HPDE6-E6E7 (cell line): ENCODE data around the gene ZFR.
A peak's percentile ranks its signal among the peaks of the same experiment; 100 is the strongest.
"Not testable (repeated sequence)": the region's sequence is repeated elsewhere in the genome, so short reads cannot be mapped to it uniquely, and the experiment has no call there.

ENCODE experiments used
- DNase-seq: peaks from one replicate; pipeline ENCODE4 v3.0.0; 2011; ENCODE audit warnings: missing footprints; ENCODE audit errors: extremely low spot score

ZFR gene

DNA sequence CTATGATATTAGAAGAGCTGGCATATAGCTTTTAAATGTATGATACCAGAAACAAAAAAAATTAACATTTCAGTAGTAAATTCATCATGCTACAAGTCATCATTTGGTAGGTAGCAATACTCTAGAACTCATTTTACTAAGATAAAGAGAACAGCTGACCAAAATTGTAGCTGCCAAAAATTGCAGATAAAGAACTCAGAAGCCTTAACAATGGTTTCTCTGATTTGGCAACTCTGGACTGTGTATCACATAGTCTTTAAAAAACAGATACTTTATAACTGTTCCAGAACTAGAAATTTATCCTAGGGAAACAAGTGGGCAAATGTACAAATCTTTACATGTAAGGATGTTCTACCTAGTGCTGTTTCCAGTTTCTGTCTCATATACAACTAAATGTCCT lies 33.9 kb downstream of the ZFR start:
- DNase-seq, result no peak

DNA sequence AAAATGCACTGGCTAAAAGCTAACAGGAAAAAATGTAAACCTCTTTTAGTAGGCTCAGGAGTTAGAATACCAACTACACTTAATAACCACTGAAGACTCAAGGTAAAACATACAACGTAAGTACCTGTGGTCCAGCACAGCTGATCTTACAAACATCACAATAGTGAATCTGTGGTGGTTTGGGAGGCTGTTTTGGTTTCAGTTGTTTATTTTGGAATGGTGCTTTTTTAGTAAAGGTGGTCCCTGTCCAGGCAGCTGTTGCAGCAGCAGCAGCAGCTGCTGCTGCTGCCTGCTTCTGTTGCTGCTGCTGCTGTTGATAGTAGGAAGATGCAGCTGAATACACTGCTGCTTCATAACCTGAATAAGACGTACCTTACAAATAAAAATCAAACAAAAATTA lies 37.9 kb downstream of the ZFR start:
- DNase-seq, result no peak

DNA sequence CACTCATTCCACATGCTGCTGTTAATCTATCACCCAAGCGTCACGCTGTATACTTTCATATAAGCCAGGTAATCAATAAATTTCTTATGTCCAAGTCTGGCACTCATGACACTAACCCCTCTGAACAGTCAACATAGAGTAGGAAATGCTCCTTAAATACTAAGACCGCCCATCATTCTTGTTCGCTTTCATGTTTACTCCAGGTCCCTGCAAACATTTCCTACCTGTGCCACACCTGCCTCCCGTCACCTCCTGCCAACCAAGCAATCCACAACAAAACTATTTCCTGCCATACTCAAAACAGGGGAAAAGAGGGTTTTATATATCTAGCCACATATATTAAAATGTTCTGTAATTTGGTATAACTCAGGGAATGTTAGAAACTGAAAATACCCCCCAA lies 39.0 kb downstream of the ZFR start:
- no peak for DNase-seq

DNA sequence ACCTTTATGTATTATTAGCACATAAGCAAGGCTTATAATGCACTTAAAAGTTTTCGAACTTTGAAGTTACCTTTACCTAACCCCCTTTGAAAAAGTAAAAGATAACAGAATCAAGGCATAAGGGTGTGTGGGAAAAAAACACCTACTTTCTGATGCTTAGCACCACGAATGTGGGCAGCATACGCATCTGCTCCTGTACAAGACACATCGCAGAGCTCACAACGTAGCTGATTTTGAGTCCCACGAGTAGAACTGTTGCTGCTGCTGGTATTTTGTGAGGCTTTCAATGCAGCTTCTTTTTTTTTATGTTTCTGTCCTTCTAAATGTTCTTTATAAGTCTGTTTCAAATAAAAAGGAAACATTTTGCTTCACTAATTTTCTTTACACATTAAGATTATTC lies 40.8 kb downstream of the ZFR start:
- DNase-seq, result no peak

DNA sequence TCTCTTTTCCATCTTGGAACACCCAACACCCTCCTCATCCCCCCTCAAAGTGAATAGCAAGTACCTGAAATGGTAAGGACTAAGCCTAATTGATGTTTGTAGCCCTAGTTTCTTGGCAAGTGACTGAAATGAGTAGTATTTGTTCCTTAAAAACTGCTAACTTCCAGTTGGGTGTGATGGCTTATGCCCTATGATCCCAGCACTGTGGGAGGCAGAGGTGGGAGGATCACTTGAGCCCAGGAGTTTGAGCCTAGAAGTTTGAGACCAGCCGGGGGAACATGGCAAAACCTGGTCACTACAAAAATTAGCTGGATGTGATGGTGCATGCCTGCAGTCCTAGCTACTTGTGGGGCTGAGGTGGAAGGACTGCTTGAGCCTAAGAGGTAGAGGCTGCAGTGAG lies 44.1 kb downstream of the ZFR start:
- no peak for DNase-seq

DNA sequence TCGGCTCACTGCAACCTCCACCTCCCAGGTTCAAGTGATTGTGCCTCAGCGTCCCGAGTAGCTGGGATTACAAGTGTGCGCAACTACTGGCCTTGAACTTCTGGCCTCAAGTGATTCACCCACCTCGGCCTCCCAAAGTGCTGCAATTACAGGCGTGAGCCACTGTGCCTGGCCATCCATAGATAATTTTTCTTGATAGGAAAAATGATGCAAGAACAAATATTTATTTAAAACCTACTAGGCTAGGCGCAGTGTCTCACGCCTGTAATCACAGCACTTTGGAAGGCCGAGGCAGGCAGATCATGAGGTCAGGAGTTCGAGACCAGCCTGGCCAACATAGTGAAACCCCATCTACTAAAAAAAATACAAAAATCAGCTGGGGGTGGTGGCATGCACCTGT lies 45.8 kb downstream of the ZFR start:
- not testable (repeated sequence) for DNase-seq

DNA sequence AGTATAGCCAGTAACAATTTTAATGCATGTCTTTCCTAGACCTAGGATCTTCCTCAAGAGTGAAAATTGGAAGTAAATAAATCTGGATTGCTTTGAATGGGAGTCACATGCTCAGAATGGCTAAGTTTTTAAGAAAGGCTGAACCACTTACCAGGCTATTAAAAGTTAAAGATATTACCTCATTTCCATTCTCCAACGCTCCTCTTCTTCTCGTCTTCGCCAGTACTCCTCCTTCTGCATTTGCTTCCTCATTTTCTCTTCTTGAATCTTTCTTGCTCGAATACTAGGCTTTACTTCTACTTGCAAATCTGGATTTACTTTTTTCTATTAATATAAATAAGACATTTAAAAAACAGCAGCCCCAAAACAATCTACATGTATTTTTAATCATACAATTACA lies 49.6 kb downstream of the ZFR start:
- DNase-seq, result no peak

DNA sequence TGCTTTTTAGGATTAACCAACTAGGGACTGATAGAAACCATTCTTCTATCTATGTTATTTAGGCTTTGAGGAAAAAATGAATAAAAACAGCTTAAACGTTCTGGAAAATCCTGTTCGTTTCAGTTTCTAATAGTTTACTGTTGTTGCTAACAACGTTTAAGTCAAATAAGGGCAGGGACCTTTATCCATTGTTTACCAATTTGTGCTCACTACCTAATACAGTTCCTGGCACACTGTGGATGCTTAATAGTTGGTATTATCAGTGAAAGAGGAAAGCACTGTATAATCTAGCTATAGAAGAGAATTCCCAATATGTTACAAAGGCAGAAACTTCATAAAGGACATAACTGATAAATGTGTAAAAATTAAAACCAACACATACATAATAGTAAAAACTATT lies 52.5 kb downstream of the ZFR start:
- no peak for DNase-seq

DNA sequence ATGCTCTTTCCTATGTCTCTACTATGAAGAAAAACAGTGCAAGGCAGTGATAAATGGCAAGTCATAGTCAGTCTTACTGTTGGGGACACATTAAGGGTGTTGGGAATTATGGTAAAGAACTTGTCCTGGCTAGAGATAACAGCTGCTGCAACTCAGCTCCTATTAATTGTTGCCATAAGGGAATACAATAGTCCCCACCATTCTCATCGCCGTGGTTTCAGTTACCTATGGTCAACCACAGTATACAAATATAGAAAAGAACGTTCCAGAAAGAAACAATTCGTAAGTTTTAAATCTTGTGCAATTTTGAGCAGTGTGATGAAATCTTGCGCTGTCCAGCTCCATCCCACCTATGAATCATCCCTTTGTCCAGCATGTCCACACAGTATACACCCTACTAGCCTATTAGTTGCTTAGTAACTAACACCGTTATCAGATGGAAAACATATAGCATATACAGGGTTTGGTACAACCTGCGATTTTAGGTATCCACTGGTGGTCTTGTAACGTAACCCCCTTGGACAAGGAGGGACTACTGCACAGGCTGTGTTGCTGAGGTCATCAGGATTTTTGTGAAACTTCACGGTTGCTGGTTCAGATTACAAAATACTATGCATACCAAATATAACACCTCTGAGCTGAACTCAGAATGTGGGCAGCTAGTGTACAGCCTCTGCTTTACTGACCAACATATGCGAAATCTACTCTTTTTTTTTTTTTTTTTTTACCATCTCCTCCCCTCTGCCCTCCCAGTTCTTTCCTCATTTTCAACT lies 53.5 kb downstream of the ZFR start:
- peak; percentile 60 for DNase-seq

DNA sequence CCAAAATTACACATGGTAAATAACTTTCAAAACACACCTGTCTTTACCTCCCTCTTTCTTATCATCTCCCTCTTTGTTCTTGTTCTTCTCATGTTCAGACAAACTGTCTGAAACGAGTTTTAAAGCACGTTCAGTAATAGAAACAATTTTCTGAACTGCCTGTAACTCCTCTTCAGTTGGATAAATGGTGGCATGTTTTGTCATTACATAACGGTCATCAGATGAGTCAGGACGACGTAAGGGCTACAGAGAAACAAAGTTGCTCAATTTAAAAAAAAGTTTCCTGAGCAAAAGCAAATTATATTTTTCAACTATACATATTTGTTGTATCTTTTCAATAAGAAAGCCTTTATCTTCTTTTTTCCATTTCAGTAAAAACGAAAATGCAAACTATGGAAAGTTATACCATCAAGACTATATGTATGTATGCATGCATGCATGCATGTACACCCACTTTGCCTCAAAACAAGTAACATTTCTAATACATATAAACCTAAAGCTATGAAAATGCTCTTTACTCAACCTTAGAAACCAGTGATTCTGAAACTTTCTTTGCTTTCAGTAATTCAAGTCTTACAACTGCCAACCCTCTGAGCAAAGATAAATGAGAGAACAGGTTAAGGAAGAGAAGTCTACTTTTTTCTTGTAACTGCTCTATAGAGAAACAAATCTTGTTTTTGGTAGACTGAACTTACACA lies 56.0 kb downstream of the ZFR start:
- DNase-seq, result no peak

DNA sequence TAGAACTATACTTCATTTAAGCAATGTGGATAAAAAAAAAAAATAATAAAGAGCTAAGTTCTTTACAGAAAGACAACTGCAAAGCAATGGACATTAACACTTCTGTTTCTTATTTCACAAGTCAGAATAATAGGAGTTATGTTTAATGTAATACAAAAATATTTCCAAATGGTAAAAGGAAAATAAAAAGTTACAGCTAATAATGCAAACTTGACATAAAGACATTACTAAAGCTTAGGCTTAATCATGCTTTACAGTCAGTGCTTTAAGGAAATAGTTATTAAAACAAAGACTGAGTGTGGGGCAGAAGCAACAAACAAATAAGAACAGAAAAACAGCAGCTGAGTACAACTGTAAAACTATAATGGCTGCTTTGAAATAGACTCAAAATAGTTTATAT lies 56.7 kb downstream of the ZFR start:
- no peak for DNase-seq

DNA sequence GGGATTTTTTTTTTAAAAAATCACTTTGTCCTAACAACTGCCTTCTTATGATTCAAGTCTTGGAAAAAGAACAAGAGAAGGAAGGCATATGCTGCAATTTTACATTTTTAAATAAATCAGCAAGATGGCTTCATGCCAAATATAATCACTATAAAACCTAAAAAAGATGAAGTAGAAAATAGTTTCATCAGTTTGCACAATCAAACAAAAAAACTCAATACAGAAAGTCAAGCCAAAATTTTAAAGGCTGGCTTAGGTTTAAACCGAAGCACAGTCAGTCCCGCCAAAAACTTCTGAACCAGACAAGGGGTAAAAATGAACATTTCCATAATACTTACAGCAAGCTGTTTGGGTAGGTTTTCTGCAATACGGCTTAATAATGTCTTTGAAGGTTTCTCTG lies 57.3 kb downstream of the ZFR start:
- DNase-seq, result no peak

DNA sequence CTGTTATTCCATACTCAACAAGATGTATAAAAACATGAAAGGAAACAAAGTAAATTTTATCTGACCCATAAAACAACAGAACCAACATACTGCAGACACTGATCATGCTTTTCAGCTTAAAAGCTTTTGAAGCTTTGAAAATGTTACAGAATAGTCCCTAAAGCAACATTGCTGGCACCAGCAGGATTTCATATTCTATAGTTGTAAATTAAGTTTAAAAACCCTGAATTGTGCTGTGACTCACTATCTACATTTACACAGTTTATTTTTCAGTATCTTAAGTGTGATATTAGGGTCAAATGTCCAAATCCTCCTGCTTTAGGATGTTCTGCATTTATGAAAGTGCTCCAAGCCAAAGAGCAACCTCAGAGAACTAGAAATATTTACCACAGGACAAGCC lies 59.9 kb downstream of the ZFR start:
- DNase-seq, result no peak

DNA sequence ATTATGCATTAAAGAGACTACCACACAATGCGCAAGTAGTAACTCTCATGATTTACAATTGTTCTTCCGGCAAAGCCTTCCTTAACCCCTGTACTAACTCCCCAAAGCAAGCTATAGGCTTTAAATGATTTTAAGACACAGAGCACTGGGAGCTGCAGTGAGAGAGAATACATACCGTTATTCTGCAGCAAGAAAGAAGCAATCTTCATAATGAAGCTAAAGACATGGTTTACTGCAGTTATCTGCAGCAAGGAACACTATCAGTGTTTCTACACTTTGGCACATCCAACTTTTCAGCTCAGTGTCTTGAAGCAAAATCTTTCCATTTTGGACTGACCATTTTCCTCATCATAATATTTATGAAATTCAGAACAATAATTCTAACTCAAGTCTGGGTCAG lies 61.0 kb downstream of the ZFR start:
- no peak for DNase-seq

DNA sequence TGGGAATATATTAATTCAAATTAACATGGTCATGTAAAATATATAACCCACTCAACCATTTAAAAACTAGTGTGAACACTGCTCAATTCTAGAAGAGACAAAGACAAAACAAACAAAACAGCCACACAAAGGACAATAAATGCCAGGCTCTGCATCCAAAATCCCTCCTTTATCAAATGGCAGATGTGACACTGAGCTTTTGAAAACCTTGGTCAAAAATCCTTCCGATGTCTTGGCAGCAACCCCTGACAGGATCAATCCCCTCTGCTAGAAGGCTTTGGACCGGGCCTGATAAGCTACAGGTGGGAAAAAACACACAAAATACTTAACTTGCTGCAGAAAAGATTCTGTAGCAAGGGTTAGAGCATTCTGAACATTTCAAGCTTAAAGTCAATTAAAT lies 61.5 kb downstream of the ZFR start:
- no peak for DNase-seq

DNA sequence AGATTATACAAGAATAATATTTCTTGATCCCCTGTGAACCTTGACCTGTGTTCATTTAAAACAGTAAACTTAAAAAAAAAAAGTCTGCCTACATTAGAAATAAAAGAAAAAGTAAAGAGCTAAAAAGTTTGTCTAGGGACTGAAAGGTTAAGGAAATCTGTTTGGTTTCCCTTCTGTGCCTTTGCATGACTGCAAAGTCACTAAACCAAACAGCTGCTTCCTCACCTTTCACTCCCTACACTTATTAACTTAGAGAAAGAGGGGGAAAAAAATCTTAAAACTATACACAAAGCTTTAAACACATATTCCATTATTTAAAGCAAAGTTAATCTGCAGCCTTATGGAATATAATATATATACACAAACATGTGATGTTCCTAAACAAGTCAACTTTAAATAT lies 65.1 kb downstream of the ZFR start:
- no peak for DNase-seq

DNA sequence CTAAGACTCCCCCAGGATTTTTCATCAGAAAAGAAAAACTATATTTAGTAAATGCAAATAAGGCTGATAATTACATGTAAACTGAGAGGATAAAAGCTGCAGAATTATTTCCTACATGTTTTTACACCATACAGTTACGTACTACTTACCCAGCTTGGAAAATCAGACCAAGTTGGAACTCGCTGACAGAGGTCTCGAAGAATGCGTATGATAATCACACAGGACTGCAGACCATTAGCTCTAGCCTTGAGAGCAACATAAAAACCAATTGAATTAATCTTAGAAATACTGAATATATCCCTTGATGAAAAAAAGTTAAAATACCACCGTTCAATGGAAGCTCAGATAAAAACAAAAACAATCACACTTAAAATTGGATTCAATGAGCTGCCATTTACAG lies 65.6 kb downstream of the ZFR start:
- no peak for DNase-seq

DNA sequence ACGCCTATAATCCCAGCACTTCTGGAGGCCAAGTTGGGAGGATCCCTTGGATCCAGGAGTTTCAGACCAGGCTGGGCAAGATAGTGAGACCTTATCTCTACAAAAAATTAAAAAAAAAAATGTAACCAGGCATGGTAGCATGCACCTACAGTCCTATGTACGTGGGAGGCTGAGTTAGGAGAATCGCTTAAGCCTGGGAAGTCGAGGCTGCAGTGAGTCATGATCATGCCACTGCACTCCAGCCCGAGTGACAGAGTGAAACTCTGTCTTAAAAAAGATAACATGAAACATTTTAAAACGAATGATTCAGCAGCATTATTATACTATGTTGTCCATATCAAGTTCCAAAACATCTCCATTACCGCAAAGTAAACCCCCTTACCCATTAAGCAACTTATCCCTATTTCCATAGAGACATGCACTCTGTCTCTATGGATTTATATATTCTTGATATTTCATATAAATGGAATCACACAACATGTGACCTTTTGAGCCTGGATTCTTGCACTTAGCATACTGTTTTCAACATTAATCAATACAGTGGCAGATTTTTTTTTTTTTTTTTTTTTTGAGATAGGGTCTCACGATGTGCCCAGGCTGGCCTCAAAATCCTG lies 74.9 kb downstream of the ZFR start:
- DNase-seq, result no peak

DNA sequence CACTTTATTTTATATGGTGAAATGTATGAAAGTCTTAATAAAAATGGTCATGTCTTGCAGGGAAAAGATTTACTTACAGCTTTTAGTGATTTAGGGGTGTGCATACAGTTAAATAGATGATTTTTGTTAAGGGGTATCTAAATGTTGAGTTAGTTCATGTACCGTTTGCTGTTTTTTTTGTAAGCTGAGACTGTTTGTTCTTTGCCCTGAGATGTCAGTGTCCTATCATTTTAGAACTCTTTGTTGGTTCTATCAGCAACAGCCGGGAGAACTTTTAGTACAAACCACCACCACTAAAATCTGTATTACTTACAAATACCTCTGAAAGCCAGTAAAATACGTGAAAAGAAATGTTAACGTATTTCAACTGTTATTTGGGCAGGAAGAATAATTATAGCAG lies 75.5 kb downstream of the ZFR start:
- DNase-seq, result no peak

DNA sequence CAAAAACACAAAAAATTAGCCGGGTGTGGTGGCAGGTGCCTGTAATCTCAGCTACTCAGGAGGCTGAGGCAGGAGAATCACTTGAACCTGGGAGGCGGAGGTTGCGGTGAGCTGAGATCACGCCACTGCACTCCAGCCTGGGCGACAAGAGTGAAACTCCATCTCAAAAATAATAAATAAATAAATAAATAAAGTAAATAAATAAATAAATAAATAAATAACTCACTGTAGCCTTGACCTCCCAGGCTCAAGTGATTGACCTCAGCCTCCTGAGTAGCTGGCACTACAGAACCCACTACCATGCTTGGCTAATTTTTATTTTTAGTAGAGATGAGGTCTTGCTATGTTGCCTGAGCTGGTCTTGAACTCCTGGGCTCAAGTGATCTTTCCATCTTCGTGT lies 77.3 kb downstream of the ZFR start:
- not testable (repeated sequence) for DNase-seq

DNA sequence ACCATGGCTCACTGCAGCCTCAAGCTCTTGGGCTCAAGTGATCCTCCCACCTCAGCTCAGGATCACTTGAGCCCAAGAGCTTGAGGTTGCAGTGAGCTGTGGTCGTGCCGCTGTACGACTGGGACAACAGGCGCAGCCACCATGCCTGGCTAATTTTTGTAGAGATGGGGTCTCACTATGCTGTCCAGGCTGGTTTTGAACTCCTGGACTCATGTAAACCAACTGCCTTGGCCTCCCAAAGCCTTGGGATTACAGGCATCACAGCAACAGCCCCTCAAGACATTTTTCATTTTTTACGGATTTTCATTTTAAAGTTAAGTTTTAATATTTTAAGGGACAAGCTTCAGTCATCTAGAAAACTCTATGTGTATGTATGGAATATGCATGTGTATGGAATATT lies 78.9 kb downstream of the ZFR start:
- DNase-seq, result no peak

DNA sequence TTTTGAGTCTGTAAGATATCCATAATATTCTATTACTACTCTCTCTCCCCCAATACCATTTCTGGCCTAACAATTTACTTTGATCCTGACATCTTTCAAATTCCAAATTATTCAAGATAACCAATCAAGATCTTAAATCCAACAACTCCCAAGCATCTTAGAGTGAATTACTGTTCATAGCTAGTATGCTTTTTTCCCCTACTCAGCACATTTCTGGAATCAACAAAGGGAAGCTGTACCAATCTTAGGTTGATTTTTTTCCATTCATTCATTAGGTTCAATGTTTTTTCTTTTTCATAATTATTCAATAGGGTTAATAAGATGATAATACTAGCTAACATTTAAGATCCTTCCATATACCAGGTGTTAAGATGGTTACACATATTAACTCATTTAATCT lies 81.5 kb downstream of the ZFR start:
- DNase-seq, result no peak

DNA sequence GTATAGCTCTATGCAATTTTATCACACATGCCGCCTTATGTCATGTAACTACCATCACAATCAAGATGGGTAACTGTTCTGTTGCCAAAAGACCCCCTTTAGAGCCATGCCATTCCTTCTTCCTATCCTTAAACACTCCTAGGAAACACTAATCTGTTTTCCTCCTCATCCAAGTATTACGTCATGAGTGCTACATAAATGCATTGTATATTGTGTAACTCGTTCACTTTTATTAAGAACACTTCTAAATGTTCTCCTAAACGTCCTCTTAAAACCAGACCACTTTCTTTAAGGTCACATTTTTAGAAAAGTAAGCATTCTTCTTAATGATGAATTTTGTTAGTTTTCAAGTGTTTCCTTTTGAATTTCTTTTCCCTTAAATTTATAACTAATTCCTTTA lies 82.0 kb downstream of the ZFR start:
- no peak for DNase-seq
